NCI-H1105 (cell line): ENCODE measurements around the gene PNPLA2.
A peak's percentile ranks its signal among the peaks of the same experiment; 100 is the strongest.

Experiments used
- DNase-seq: peaks from one replicate; lab custom pipeline; 2025; lab: John Stamatoyannopoulos, UW

PNPLA2 gene

DNA sequence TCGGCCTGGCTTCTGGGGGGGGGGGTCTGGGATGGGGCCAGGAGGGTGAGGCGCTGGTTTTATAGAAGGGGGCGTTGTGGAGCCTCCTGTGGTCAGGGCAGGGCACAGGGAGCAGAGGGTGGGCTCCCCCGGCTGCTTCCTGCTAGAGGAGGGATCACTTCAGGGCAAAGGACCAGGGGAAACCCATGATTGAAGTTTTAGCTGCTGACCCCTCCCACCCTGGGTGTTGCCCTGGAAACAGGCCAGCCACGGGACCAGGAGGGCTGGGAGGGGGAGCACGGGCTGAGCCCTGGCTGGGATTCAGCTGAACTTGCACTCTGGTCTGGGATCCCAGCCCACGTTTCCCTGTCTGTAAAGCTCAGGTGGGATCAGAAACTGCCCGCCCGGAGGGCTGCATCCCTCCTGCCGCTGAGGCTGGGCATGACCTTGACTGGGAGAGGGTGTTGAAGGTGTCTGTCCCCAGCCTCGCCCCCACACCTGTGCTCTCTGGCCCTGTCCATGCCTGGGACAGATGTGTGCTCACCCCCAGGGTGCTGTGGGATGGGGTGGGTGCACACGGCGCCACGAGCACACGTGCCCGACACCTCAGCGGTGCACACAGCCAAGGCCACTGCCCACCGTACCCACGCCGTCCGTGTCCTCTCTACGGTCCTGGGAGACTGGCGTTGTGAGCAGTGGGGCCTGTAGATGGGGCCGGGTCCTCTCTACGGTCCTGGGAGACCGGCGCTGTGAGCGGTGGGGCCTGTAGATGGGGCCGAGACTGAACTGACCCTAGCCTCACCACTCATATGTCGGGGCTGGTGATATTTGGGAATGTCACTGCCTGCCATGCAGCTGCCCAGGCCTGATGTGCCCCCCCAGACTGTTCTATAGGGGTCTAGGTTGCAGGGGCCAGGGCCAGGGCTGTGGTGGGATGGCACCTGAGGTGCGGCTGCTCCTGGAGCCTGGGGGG is 26.3 kb downstream of the PNPLA2 start:
- DNase-seq: no peak

DNA sequence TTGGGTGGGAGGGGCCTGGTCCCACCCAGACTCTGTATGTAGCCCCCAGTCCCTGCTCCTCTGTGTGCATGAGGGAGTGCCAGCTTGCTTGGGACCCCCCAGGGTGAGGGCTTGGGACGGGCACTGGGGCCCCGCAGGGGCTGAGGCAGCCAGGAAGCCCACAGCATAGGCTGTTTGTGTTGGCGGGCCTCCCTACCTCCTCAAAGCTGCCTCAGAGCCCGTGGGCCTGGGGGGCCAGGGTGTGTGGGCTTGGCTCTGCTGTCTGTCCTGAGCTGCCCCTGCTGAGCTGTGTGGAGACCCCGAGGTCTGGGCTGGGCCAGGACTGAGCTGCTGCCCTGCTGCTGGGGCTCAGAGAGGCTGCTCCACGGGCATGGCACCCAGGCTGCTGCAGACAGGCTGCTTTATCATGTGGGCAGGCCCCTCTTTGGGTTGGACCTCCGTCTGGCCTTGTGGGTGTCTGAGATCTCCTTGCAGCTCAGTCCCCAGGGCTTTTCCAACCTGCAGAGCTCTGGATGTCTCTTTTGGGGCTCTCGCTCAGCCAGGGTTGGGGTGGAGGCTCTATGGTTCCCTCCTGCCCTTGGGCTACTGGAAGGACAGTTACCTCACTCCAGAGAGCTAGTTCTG is 27.3 kb downstream of the PNPLA2 start:
- DNase-seq: no peak

DNA sequence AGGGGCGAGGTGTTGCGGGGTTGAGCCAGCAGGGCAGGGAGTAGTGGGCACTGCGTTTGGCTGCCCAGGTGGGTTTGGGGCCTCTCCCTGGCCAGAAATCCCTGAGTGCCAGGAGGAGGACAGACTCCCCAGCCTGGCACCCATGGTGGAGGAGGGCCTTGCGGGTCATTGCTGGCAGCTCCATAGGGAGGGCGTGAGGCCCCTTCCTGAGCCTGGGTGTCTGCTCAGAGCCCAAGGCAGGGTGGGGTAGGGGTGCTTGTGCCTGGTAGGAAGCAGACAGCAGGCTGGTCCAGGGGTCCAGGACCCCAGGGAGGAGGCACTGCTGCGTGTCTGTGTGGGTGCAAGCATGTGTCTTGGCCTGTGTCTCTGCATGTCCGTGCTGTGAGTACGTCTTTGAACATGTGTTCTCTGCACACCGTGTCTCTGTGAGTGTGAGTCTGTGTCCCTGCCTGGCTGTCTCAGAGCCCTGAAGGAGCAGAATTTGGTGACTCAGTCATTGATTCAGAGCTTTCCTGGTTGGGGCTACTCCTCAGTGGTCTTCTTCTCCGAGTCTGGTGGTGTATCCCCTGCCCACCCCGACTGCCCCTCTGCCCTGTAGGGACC is 27.9 kb downstream of the PNPLA2 start:
- no peak for DNase-seq

DNA sequence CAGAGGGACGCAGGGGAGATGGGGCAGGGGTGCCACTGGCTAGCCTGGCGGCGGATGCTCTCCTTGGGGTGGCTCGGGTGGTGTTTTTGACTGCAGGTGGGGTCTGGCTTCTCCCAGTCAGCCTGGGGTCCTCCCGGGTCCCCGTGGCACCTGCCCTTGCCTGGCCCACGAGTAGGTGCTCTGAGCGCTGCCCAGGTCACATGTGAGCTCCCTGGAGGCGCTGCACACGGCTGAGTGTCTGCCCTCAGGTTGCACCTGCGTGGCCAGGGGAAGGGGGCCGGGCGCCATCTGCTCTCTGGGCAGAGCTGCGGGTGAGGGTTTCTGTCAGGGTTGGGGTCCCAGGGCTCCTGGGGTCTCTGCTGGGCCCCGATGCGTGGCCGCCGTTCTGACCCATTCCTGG is 29.2 kb downstream of the PNPLA2 start:
- no peak for DNase-seq

DNA sequence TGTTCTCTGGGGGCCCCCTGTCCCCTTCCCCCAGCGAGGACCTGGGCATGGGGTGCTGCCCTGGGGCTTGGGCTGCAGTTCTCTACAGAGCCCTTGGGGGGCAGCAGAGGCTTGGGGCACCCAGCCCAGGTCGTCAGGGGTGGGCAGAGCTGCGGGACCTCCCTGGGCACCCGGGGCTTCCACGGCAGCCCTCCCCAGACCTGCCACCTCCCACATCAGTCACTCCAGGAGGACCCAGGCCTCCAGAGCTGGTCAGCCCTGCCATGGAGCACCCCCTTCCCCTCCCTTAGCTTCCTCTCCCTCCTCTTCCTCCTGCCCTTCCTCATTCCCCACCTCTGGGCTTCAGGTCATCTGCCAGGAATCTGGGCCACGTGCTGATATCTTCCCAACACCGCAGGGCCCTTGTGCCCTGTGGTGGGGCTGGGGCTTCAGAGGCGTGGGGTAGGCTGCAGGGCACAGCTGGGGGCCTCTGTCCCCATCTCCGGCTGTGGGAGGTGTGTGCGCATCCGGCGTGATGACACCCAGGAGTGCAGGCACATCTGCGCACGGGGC is 29.7 kb downstream of the PNPLA2 start:
- DNase-seq: peak; percentile 24

DNA sequence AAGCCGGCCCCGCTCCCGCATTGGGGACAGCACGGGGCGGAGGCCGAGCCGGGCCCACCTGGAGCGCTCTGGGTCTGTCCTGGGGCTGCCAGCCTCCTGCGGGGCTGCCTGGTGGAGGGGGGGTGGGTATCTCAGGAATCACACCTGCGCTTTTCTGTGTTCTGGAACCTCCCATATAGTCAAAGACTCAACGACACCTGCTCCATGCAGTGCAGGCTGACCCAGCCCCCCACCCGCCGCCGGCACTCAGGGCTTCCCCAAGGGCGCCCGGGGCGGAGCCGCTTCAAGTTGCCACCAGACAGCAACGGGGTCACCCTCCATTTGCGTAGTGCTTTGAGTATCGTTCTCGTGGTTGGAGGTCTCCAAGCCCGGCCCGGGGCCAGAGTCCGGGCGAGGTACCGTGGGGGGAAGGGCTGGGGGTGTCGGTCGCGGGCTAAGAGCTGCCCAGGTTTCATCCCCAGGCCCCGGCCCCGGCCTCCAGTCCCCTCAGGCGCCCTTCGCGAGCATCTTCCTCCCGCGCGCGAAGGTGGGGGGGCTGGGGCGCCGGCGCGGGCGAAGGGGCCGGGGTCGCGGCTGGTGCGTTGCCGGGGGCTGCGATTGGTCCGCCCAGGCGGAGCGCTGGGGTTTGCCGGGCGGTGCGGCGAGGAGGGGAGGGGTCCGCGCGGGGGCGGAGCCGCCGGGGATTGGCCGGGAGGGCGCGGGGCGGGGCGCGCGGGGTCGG is 30.6 kb downstream of the PNPLA2 start:
- DNase-seq: peak; percentile 79

GRCh38 chr11:849951-850774 is 31.4 kb downstream of the PNPLA2 start:
- peak; percentile 16 for DNase-seq

GRCh38 chr11:850775-851763 is 32.4 kb downstream of the PNPLA2 start:
- peak; percentile 25 for DNase-seq

DNA sequence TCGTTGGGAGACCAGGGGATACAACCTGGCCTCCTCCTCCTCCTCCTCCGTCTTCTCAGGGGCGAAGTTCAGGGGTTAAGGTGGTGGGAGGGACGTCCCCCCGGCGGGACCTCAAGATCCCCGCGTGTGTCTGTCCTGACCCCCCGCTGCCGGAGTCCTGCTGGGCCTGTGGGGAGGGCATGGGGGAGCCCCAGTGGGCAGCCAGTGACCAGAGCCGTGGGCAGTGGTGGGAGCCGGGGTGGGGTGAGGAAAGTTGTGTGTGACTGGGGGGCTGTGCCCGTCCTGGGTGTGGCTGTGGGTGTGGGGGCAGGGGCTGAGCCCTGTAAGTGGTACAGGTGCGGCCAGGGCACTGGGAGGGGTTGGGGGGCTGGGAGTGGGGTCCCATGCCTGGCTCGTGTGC is 34.0 kb downstream of the PNPLA2 start:
- no peak for DNase-seq

DNA sequence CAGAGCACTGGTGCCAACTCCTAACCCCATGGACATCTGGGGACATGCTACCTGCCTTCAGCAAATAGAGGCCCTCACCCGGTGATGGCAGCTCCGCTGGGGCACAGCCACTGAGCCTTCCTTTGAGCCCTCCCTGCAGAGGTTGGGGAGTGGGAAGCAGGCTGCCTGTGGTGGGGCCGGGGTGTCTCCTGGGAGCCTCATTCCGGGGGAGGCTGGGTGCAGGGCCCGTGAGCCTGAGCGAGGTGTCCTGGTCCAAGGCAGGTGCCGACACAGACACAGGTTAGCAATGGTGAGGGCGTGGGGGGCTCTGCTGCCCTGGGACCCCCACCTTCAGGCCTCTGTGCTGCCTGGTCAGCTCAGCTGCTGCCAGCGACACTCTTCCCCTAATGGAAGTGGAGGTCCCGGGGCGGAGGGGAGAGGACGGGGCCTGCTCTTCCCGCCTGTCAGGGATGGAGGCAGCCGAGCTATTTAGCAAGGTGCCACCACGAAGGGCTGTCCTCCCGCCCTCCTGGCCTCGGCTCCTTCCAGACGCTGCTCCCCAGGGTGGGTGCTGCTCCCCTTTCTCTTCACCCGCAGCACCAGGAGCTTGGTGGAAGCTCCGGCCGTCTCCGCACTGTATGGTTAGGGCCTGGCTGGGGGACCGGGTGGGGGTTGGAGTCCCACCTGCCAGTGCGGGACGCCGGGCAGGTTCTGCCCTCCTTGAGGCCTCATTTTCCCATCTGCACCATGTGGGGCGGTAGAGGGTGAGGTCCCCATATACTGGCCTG is 35.2 kb downstream of the PNPLA2 start:
- DNase-seq: no peak

- DNase-seq: no peak
Measured at GRCh38 chr11:854601-855329, 36.1 kb downstream of the PNPLA2 start.

- no peak for DNase-seq
Measured at GRCh38 chr11:855330-855674, 36.6 kb downstream of the PNPLA2 start.

DNA sequence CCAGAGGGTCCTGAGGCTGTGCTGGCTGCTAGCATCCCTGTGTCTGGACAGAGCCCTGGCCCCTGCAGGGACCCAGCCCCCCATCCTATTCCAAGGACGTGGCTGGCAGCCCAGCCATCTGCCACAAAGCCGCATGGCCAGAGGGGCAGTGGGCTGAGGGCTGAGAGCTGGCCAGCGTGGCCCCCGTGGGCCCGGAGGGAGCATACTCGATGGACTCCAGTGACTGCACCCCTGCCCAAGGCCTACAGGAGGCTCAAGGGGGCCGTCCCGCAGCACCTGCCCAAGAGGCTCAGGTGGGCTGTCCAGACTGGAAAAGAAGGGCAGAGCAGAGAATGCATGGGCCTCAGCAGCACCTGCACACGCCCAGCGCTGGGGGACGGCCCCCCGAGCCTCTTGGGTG is 37.1 kb downstream of the PNPLA2 start:
- DNase-seq: no peak

DNA sequence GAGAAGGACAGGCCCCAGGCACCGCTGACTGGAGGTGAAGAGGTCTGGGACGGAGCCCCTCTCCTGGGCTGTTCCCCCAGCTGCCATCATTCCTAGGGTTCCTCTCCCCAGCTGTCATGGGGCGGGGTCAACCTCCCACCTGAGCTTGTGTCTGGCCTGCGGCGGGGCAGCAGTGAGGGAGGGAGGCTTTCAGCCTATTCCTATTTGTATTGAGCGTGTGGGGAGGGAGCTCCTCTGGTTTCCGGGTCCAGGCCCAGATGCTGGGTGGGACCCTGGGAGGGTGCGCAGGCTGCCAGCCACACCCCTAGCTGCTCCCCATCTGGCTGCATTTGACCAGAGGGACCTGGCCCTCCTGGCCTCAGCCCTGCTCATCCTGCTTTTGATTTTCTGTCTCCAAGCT is 37.7 kb downstream of the PNPLA2 start:
- no peak for DNase-seq

DNA sequence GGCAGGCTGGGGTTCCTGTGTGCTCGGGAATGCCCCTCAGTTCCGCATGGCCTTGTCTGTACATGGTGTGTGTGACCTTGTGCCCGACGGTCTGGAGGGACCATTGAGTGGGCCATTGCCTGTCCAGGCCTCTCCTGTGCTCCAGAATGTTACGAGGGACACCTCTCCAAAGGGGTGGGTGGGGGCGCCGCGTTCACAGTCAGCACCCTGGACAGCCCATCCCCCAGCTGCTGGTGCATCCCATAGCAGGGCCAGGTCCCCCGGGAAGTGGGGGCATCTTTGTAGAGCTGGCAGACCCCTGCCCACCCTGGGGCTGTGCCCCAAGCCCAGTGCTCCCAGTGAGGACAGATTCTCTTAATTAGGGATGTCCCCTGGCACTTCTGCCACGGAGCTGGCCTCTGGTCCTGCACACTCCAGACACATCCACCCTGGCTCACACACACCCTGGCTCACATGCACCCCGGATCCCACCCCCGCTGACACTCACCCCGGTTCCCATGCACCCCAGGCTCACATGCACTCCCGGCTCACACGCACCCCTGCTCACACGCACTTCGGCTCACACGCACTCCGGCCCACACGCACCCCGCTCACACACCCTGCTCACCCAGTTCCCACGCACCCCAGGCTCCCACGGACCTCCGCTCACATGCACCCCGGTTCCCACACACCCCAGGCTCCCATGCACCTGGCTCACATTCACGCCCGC is 39.5 kb downstream of the PNPLA2 start:
- no peak for DNase-seq

GRCh38 chr11:858762-859339 is 40.1 kb downstream of the PNPLA2 start:
- no peak for DNase-seq

DNA sequence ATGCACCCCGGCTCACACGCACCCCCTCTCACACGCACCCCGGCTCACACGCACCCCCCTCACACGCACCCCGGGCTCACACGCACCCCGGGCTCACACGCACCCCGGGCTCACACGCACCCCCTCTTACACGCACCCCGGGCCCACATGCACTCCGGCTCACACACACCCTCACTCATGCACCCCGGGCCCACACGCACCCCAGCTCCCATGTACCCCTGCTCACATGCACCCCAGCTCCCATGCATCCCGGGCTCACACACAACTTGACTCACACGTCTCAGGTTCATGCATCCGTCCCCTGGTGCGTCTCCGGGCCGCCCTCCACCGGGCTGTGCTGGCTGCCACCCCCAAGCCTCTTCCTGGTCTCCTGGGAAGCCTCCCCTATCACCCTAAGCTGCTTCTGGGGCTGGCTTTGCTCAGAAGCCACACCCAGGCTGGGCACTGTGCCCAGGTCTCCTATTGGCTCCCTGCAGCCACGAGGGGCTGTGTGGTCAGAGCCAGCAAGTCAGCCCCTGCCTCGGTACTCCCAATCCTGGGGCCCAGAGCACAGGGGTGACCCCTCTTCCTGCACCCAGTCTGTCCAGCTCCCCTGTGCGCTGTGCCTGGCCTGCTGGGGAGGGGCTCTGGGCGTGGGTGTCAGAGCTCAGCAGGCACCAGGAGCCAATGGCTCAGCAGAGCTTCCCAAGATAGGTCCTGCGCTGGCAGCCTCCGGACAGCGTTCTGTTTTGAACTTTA is 40.8 kb downstream of the PNPLA2 start:
- DNase-seq: peak; percentile 88
